Hepatocyte (in vitro differentiated cells): ENCODE results near the gene ADCY9. TPM values are rescaled to one million over a fixed set of nuclear protein-coding genes. Genes with fewer than 3 reads are reported as not detected.

Experiments used
- DNase-seq: peaks from one replicate; pipeline ENCODE4 v3.0.0-alpha.2; 2016; ENCODE audit warnings: low spot score
- H2AFZ ChIP-seq: fragments of 200-600 bp; sonication (generic); 2 replicates; pipeline ENCODE4 v1.6.0; 2016; ENCODE audit warnings: antibody characterized with exemption, mild to moderate bottlenecking
- H3K27ac ChIP-seq: fragments of 200-600 bp; sonication (generic); 2 replicates; pipeline ENCODE4 v1.5.1; 2016; ENCODE audit warnings: mild to moderate bottlenecking
- H3K27me3 ChIP-seq: fragments of 200-600 bp; sonication (generic); 2 replicates; pipeline ENCODE4 v1.6.1; 2016
- H3K36me3 ChIP-seq: fragments of 200-600 bp; sonication (generic); replicated peaks from 2 replicates; pipeline ENCODE4 v1.5.1; 2016; ENCODE audit warnings: low read depth; ENCODE audit not compliant: insufficient read depth
- H3K4me1 ChIP-seq: fragments of 200-600 bp; sonication (generic); 2 replicates; pipeline ENCODE4 v1.5.1; 2016; ENCODE audit warnings: mild to moderate bottlenecking, moderate library complexity; ENCODE audit not compliant: insufficient read depth
- H3K4me2 ChIP-seq: fragments of 200-600 bp; sonication (generic); 2 replicates; pipeline ENCODE4 v1.6.0; 2016
- H3K4me3 ChIP-seq: fragments of 200-600 bp; sonication (generic); 2 replicates; pipeline ENCODE4 v1.5.1; 2016; ENCODE audit warnings: mild to moderate bottlenecking
- H3K79me2 ChIP-seq: fragments of 200-600 bp; sonication (generic); 2 replicates; pipeline ENCODE4 v1.6.0; 2017; ENCODE audit warnings: mild to moderate bottlenecking
- H3K9me2 ChIP-seq: fragments of 200-600 bp; sonication (generic); replicated peaks from 2 replicates; pipeline ENCODE4 v1.6.0; 2017; ENCODE audit warnings: mild to moderate bottlenecking; ENCODE audit not compliant: insufficient read depth
- H3K9me3 ChIP-seq: fragments of 200-600 bp; sonication (generic); 2 replicates; pipeline ENCODE4 v1.5.1; 2016; ENCODE audit warnings: low read depth, mild to moderate bottlenecking
- H4K20me1 ChIP-seq: fragments of 200-600 bp; sonication (generic); 2 replicates; pipeline ENCODE4 v1.6.0; 2016; ENCODE audit warnings: mild to moderate bottlenecking; ENCODE audit not compliant: insufficient read depth, poor library complexity, severe bottlenecking
- EZH2 ChIP-seq: fragments of 200-600 bp; sonication (generic); IDR thresholded peaks from 2 replicates; pipeline ENCODE4 v1.6.1; 2016; ENCODE audit warnings: antibody characterized with exemption, mild to moderate bottlenecking, borderline replicate concordance
- EZH2phosphoT487 ChIP-seq: fragments of 200-600 bp; sonication (generic); IDR thresholded peaks from one replicate; pipeline ENCODE4 v1.6.1; 2018; ENCODE audit warnings: antibody characterized with exemption, mild to moderate bottlenecking, low read depth, moderate library complexity; ENCODE audit not compliant: unreplicated experiment, severe bottlenecking
- WGBS: methylation state at CpG from one replicate; pipeline ENCODE4 v1.1.6; 2016; ENCODE audit warnings: low lambda C conversion rate; ENCODE audit errors: missing lambda C conversion rate; 5-methylcytosine and 5-hydroxymethylcytosine counted together
- polyA plus RNA-seq: library from polyadenylated mRNA; unstranded; fragments of >200 nt; fragmentation: Nextera tagmentation; extraction: Ambion mirVana; gene quantifications from 2 replicates; pipeline ENCODE4 v1.2.1, GENCODE V29; 2016
- total RNA-seq: library from RNA; depleted of rRNA; stranded (reverse); fragments of >200 nt; gene quantifications from 2 replicates; pipeline ENCODE4 v1.2.3, GENCODE V29; 2014
- TF ChIP-seq, protein P1 (sequence below): fragments of 200-600 bp; sonication (generic); IDR thresholded peaks from 2 replicates; pipeline ENCODE4 v1.5.1; 2016; ENCODE audit warnings: antibody characterized with exemption, mild to moderate bottlenecking; ENCODE audit not compliant: poor library complexity

The ADCY9 gene
- total and polyA plus RNA-seq, 2 experiments from 2014 or later: 12.0 to 15.9 TPM

DNA sequence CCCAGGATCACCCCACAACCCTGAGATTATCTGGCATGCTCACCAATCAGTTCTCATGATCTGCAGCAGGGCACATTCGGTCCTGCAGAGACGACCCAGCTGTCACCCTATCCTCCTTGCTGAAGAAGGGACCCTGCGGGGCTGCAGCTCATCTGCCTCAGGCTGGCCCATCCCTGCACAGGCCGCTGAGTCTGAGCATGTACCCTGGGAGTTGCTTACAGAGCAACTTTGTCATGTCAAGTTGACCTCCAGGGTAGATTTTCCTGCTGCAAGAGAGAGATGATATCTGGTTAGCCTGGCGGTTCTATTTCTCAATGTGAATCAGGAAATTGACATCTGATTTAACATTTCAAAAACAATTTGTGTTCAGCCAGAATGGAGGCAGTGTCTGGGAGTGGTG lies 36.0 kb upstream of the ADCY9 start:
- no peaks in the 10 kb centered on the region for H3K9me3 ChIP-seq
- H3K79me2 ChIP-seq: no peaks in the 10 kb centered on the region
- TF ChIP-seq, protein P1, sequence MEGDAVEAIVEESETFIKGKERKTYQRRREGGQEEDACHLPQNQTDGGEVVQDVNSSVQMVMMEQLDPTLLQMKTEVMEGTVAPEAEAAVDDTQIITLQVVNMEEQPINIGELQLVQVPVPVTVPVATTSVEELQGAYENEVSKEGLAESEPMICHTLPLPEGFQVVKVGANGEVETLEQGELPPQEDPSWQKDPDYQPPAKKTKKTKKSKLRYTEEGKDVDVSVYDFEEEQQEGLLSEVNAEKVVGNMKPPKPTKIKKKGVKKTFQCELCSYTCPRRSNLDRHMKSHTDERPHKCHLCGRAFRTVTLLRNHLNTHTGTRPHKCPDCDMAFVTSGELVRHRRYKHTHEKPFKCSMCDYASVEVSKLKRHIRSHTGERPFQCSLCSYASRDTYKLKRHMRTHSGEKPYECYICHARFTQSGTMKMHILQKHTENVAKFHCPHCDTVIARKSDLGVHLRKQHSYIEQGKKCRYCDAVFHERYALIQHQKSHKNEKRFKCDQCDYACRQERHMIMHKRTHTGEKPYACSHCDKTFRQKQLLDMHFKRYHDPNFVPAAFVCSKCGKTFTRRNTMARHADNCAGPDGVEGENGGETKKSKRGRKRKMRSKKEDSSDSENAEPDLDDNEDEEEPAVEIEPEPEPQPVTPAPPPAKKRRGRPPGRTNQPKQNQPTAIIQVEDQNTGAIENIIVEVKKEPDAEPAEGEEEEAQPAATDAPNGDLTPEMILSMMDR: no peak
- TF ChIP-seq EZH2: no peak
- TF ChIP-seq EZH2phosphoT487: no peak
- H3K27ac ChIP-seq: no peak overlapping the region
- H3K4me1 ChIP-seq: no peaks in the 10 kb centered on the region
- no peak overlapping the region for H3K4me3 ChIP-seq
- WGBS: 78% methylated on average over 5 of the region's 5 CpGs
- DNase-seq: no peak
- no peak overlapping the region for H3K4me2 ChIP-seq
- no peak overlapping the region for H2AFZ ChIP-seq
- no peaks in the 10 kb centered on the region for H4K20me1 ChIP-seq
- no peaks in the 10 kb centered on the region for H3K27me3 ChIP-seq
- H3K36me3 ChIP-seq: no peaks in the 10 kb centered on the region
- H3K9me2 ChIP-seq: no peaks in the 10 kb centered on the region

GRCh38 chr16:4147236-4147635 lies 31.0 kb upstream of the ADCY9 start:
- DNase-seq: no peak
- no peaks in the 10 kb centered on the region for H3K36me3 ChIP-seq
- H3K9me3 ChIP-seq: no peaks in the 10 kb centered on the region
- H3K27ac ChIP-seq: no peak overlapping the region
- no peaks in the 10 kb centered on the region for H3K79me2 ChIP-seq
- no peaks in the 10 kb centered on the region for H3K9me2 ChIP-seq
- H3K4me3 ChIP-seq: no peak overlapping the region
- no peaks in the 10 kb centered on the region for H3K27me3 ChIP-seq
- no peak overlapping the region for H2AFZ ChIP-seq
- no peaks in the 10 kb centered on the region for H4K20me1 ChIP-seq
- no peaks in the 10 kb centered on the region for H3K4me1 ChIP-seq
- 89% methylated on average over 10 of the region's 10 CpGs for WGBS
- no peak overlapping the region for H3K4me2 ChIP-seq
- TF ChIP-seq, protein P1: no peak
- TF ChIP-seq EZH2 (no peak), EZH2phosphoT487 (no peak)

DNA sequence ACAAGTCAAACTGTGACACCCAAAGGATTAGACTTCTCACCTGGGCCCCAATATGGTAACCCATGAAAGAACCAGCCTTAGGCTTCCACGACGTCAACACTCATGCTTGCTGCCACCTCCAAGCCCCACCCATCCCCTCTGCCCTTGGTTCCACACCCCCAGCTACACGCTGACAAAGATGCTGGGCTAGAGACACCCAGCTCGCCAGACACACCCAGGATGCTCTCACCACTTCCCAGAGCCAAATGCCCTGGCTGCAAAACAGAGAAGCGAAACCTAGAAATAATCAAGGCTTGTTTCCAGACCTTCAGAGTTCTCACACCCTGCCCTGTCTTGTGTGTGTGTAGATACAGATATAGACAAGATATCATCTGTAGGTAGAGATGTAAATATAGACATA lies 26.0 kb upstream of the ADCY9 start:
- no peaks in the 10 kb centered on the region for H3K79me2 ChIP-seq
- WGBS: 88% methylated on average over 5 of the region's 5 CpGs
- no peaks in the 10 kb centered on the region for H3K9me2 ChIP-seq
- H3K27ac ChIP-seq: no peak overlapping the region
- no peaks in the 10 kb centered on the region for H3K9me3 ChIP-seq
- H4K20me1 ChIP-seq: no peaks in the 10 kb centered on the region
- no peak for TF ChIP-seq EZH2
- no peak overlapping the region for H3K4me2 ChIP-seq
- no peak for DNase-seq
- no peak overlapping the region for H3K4me3 ChIP-seq
- H3K36me3 ChIP-seq: no peaks in the 10 kb centered on the region
- H3K27me3 ChIP-seq: no peaks in the 10 kb centered on the region
- no peaks in the 10 kb centered on the region for H3K4me1 ChIP-seq
- no peak overlapping the region for H2AFZ ChIP-seq

GRCh38 chr16:4141604-4142003 lies 25.4 kb upstream of the ADCY9 start:
- Histone ChIP-seq H3K79me2 (no peaks in the 10 kb centered on the region), H3K9me3 (no peaks in the 10 kb centered on the region), H3K4me2 (no peak overlapping the region), H4K20me1 (no peaks in the 10 kb centered on the region), H3K4me3 (no peak overlapping the region), H2AFZ (no peak overlapping the region), H3K36me3 (no peaks in the 10 kb centered on the region), H3K9me2 (no peaks in the 10 kb centered on the region), H3K27me3 (no peaks in the 10 kb centered on the region), H3K27ac (no peak overlapping the region), H3K4me1 (no peaks in the 10 kb centered on the region)
- TF ChIP-seq EZH2 (no peak), EZH2phosphoT487 (no peak)
- TF ChIP-seq, protein P1: no peak
- WGBS: 97% methylated on average over 12 of the region's 12 CpGs
- no peak for DNase-seq
